ENCODE data around the gene KYAT1. TPM values are rescaled to one million over a fixed set of nuclear protein-coding genes. Genes with fewer than 3 reads are reported as not detected.
"Not testable (repeated sequence)": the region's sequence is repeated elsewhere in the genome, so short reads cannot be mapped to it uniquely, and the experiment has no call there.

The KYAT1 gene
- total RNA-seq, 1 donor from 2014 or later: 19.5 TPM

DNA sequence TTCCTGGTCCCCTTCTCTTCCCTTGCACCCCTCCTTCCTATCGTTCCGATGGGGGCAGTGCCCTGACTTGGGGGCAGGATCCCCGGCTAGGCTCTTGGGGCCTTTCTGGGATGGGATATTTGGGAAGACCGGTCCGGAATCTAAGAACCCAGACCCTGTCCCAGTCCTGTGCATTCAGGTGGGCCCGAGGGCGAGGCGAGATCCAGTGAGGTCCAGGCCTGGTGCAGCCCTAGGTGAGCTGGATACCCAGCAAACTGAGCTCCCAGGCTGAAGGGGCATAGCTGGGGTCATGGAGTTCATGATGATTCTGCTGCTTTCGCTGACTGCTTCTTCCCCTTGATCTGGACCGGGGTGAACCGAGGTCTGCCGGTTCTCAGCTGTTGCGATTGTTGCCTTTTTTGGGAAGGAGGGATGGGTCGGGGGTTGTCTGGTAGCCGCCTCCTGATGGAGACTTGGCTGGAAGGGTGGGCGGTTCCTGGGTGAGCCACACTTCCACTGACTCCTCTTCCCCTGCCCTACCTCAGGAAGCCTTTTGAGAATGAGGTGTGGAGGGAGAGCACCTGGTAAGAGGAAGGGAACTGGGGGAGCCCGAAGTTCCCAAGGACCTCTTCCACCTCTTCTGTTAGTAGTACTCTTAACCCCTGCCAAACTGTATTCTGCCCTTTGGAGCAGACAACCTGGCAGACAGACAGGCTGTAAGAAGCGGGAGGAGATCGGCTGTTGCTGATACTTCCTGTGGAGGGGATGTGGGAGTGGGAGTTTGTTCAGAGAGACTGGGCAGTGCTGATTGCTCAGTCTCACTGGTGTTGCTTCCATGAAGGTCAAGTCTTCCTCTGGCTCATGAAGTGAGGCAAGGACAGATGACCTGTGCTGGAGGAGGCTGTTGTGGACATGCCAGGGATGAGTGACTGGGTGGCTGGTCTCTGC, 1.2 kb upstream of the KYAT1 start:
- peak; percentile 34 for DNase-seq
- peaks cover 6% of the 10 kb centered on the region for H3K36me3 Mint-ChIP-seq (ENCODE audit: unreplicated experiment)
- TF ChIP-seq, protein P1, sequence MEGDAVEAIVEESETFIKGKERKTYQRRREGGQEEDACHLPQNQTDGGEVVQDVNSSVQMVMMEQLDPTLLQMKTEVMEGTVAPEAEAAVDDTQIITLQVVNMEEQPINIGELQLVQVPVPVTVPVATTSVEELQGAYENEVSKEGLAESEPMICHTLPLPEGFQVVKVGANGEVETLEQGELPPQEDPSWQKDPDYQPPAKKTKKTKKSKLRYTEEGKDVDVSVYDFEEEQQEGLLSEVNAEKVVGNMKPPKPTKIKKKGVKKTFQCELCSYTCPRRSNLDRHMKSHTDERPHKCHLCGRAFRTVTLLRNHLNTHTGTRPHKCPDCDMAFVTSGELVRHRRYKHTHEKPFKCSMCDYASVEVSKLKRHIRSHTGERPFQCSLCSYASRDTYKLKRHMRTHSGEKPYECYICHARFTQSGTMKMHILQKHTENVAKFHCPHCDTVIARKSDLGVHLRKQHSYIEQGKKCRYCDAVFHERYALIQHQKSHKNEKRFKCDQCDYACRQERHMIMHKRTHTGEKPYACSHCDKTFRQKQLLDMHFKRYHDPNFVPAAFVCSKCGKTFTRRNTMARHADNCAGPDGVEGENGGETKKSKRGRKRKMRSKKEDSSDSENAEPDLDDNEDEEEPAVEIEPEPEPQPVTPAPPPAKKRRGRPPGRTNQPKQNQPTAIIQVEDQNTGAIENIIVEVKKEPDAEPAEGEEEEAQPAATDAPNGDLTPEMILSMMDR (IDR thresholded peaks at IDR 0.05; ENCODE audit: partially characterized antibody, unreplicated experiment): no peak
- H3K9me3 Mint-ChIP-seq (ENCODE audit: unreplicated experiment): peaks cover 11% of the 10 kb centered on the region
- H3K4me1 Mint-ChIP-seq (ENCODE audit: low read depth, unreplicated experiment): peaks cover 14% of the 10 kb centered on the region
- H3K27ac Mint-ChIP-seq (ENCODE audit: unreplicated experiment): peak overlapping the region; percentile 98
- peak overlapping the region; percentile 99 for H3K4me3 Mint-ChIP-seq (ENCODE audit: unreplicated experiment)
- peaks cover 13% of the 10 kb centered on the region for H3K27me3 Mint-ChIP-seq (ENCODE audit: unreplicated experiment)

DNA sequence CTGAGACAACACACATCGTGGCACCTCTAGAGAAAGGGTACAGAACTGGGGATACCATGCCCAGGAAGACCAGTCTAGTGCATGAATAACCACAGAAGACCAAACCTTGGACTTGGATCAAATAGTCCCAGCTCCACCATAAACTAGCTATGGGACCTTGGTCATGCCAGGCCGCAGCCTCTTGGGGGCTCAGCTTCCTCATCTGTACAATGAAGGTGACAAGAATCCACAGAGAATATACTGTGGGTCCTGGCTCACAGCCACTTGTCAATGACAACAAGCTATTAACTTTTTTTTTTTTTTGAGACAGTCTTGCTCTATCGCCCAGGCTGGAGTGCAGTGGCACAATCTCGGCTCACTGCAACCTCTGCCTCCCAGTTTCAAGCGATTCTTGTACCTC, 3.9 kb downstream of the KYAT1 start:
- peaks cover 6% of the 10 kb centered on the region for H3K9me3 Mint-ChIP-seq (ENCODE audit: unreplicated experiment)
- DNase-seq: no peak
- H3K4me3 Mint-ChIP-seq (ENCODE audit: unreplicated experiment): no peak overlapping the region
- peaks cover 7% of the 10 kb centered on the region for H3K4me1 Mint-ChIP-seq (ENCODE audit: low read depth, unreplicated experiment)
- no peaks in the 10 kb centered on the region for H3K36me3 Mint-ChIP-seq (ENCODE audit: unreplicated experiment)
- H3K27me3 Mint-ChIP-seq (ENCODE audit: unreplicated experiment): peaks cover 8% of the 10 kb centered on the region
- TF ChIP-seq, protein P1 (IDR thresholded peaks at IDR 0.05; ENCODE audit: partially characterized antibody, unreplicated experiment): no peak
- H3K27ac Mint-ChIP-seq (ENCODE audit: unreplicated experiment): no peak overlapping the region

DNA sequence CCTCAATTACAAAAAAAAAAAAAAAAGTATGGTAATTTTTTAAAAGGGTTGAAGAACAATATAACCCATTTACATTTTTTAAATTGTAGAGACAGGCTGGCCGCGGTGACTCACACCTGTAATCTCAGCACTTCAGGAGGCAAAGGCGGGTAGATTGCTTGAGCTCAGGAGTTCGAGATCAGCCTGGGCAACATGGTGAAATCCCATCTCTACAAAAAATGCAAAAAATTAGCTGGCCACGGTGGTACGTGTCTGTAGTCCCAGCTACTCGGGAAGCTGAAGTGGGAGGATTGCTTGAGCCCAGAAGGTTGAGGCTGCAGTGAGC, 10.8 kb downstream of the KYAT1 start:
- not testable (repeated sequence) for H3K4me3 Mint-ChIP-seq (ENCODE audit: unreplicated experiment); H3K27ac Mint-ChIP-seq (ENCODE audit: unreplicated experiment); H3K4me1 Mint-ChIP-seq (ENCODE audit: low read depth, unreplicated experiment); DNase-seq; H3K36me3 Mint-ChIP-seq (ENCODE audit: unreplicated experiment); H3K9me3 Mint-ChIP-seq (ENCODE audit: unreplicated experiment); H3K27me3 Mint-ChIP-seq (ENCODE audit: unreplicated experiment)

DNA sequence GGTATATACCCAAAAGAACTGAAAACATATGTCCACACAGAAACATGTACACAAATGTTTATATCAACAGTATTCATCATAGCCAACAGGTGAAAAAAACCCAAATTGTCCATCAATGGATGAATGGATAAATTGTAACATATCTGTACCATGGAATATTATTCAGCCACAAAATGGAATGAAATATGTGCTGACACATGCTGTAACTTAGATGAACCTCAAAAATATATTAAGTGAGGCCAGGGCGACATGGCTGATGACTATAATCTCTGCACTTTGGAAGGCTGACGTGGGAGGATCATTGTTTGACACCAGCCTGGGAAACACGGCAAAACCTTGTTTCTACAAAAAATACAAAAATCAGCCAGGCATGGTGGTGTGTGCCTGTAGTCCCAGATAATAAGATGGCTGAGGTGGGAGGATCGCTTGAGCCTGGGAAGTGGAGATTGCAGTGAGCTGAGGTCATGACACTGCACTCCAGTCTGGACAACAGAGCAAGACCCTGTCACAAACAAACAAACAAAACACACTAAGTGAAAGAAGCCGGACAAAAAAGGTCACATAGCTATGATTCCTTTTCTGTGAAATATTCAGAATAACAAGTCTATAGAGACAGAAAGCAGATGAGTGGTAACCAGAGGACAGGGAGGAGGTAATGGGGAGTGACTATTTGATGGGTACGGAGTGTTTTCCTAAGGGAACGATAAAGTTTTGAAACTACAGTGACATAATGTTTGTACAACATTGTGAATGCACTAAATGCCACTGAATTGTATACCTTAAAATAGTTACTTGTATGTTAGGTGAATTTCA, 11.4 kb downstream of the KYAT1 start:
- TF ChIP-seq, protein P1 (IDR thresholded peaks at IDR 0.05; ENCODE audit: partially characterized antibody, unreplicated experiment): no peak
- no peaks in the 10 kb centered on the region for H3K9me3 Mint-ChIP-seq (ENCODE audit: unreplicated experiment)
- H3K4me3 Mint-ChIP-seq (ENCODE audit: unreplicated experiment): no peak overlapping the region
- no peak overlapping the region for H3K27ac Mint-ChIP-seq (ENCODE audit: unreplicated experiment)
- H3K4me1 Mint-ChIP-seq (ENCODE audit: low read depth, unreplicated experiment): no peaks in the 10 kb centered on the region
- no peak for DNase-seq
- H3K27me3 Mint-ChIP-seq (ENCODE audit: unreplicated experiment): no peaks in the 10 kb centered on the region
- H3K36me3 Mint-ChIP-seq (ENCODE audit: unreplicated experiment): no peaks in the 10 kb centered on the region

DNA sequence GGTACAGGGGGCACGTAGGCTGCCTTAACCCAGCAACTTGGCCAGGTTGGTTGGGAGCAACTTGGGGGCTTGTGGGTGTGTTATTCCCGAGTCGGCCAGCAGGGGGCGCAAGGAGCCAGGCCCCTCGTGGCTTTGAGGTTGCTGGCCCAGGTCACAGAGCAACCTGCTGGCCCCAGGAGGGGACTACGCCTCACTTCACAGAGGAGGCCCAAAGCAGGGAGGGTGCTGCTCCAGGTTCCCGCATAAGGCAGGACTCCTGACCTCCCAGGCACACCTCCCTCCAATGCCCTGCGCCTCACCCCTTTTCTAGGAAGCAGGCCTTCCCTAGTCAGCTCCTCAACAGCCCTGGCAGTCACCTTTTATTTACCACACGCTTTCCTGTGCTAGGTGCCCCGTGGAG, 18.1 kb downstream of the KYAT1 start:
- Mint-ChIP-seq H3K4me3 (ENCODE audit: unreplicated experiment) (no peak overlapping the region), H3K36me3 (ENCODE audit: unreplicated experiment) (no peaks in the 10 kb centered on the region), H3K9me3 (ENCODE audit: unreplicated experiment) (no peaks in the 10 kb centered on the region), H3K27ac (ENCODE audit: unreplicated experiment) (no peak overlapping the region), H3K27me3 (ENCODE audit: unreplicated experiment) (peaks cover 1% of the 10 kb centered on the region), H3K4me1 (ENCODE audit: low read depth, unreplicated experiment) (peaks cover 8% of the 10 kb centered on the region)
- TF ChIP-seq, protein P1 (IDR thresholded peaks at IDR 0.05; ENCODE audit: partially characterized antibody, unreplicated experiment): peak; percentile 99
- peak; percentile 89 for DNase-seq

All from glutamatergic neuron (in vitro differentiated cells).